Activated CD8-positive, alpha-beta memory T cell treated with anti-CD3 and anti-CD28 coated beads for 4 hours (primary cell): ENCODE results near the gene ATXN7.

Experiments
- DNase-seq, 2 donors: peaks; one replicate each; pipeline ENCODE4 v3.0.0-alpha.2; 2020; ENCODE audit warnings: low read depth in 2 of 2

Gene ATXN7

GRCh38 chr3:63863150-63864007 is at the start of gene ATXN7, which contains the start of gene THOC7:
ATXN7 (plus strand) TSS chr3:63863867; CDS start chr3:63912599, 48,732 bp downstream.
THOC7 (minus strand) TSS chr3:63863805; CDS start chr3:63863790, 15 bp downstream.
- DNase-seq: peak; percentile 23 to 37

GRCh38 chr3:63814237-63814636 is 49.4 kb upstream of the ATXN7 start:
- no peak for DNase-seq

- DNase-seq: no peak
Observed at GRCh38 chr3:63817225-63817624, 46.4 kb upstream of the ATXN7 start.

- DNase-seq: peak; percentile 25 to 39
Observed at GRCh38 chr3:63818282-63819150, 45.2 kb upstream of the ATXN7 start.

GRCh38 chr3:63819151-63819398 is 44.6 kb upstream of the ATXN7 start, which contains the start of gene C3orf49:
C3orf49 (plus strand) TSS chr3:63819299; CDS start chr3:63819472, 173 bp downstream.
- DNase-seq: no peak

- no peak for DNase-seq
Observed at GRCh38 chr3:63824309-63824708, 39.4 kb upstream of the ATXN7 start.

GRCh38 chr3:63830526-63830925 is 33.1 kb upstream of the ATXN7 start:
- no peak for DNase-seq

GRCh38 chr3:63832395-63832794 is 31.3 kb upstream of the ATXN7 start:
- DNase-seq: no peak

GRCh38 chr3:63841704-63842103 is 22.0 kb upstream of the ATXN7 start:
- no peak for DNase-seq

GRCh38 chr3:63842127-63842526 is 21.5 kb upstream of the ATXN7 start:
- no peak for DNase-seq

- no peak for DNase-seq
Observed at GRCh38 chr3:63845215-63845614, 18.5 kb upstream of the ATXN7 start.

GRCh38 chr3:63847718-63848450 is 15.8 kb upstream of the ATXN7 start:
- DNase-seq: no peak

- DNase-seq: no peak
Observed at GRCh38 chr3:63849175-63849574, 14.5 kb upstream of the ATXN7 start.

- no peak for DNase-seq
Observed at GRCh38 chr3:63851287-63851686, 12.4 kb upstream of the ATXN7 start.

GRCh38 chr3:63853106-63853505 is 10.6 kb upstream of the ATXN7 start:
- no peak for DNase-seq

- DNase-seq: no peak
Observed at GRCh38 chr3:63855333-63855940, 8.2 kb upstream of the ATXN7 start.

GRCh38 chr3:63857311-63857710 is 6.4 kb upstream of the ATXN7 start:
- DNase-seq: no peak

- DNase-seq: no peak
Observed at GRCh38 chr3:63860776-63861175, 2.9 kb upstream of the ATXN7 start.

GRCh38 chr3:63861306-63861705 is 2.4 kb upstream of the ATXN7 start:
- no peak for DNase-seq

GRCh38 chr3:63862804-63863149 is 890 bp upstream of the ATXN7 start:
- DNase-seq: no peak

- DNase-seq: peak; percentile 13 to 23
Observed at GRCh38 chr3:63864008-63864964, 619 bp downstream of the ATXN7 start.
